ENCODE measurements around the gene ARMC9. TPM values are rescaled to one million over a fixed set of nuclear protein-coding genes. Genes with fewer than 3 reads are reported as not detected.

Gene ARMC9
- total and polyA plus RNA-seq, 2 of the 13 experiments (the other 11 are each of a cell fraction or from before 2014, with no cell fraction given), result 9.1 to 12.8 TPM

GRCh38 chr2:231198291-231199173 lies at the start of gene ARMC9 (continued):
- 0 out of 2 replicates have a peak, but pooled peaks have one; percentile 78 for TF ChIP-seq ZNF101 (CRISPR knock-in tag; IDR thresholded peaks at IDR 0.05; ENCODE audit: borderline replicate concordance, low read depth)
- peak; percentile 90 for TF ChIP-seq TAF1 (CRISPR knock-in tag; IDR thresholded peaks at IDR 0.05)
- TF ChIP-seq SETDB1 (CRISPR knock-in tag; IDR thresholded peaks at IDR 0.05; ENCODE audit: borderline replicate concordance), result no peak
- TF ChIP-seq RFX5 (IDR thresholded peaks at IDR 0.05; ENCODE audit: low read depth, low read length), result no peak
- TF ChIP-seq, protein P1, sequence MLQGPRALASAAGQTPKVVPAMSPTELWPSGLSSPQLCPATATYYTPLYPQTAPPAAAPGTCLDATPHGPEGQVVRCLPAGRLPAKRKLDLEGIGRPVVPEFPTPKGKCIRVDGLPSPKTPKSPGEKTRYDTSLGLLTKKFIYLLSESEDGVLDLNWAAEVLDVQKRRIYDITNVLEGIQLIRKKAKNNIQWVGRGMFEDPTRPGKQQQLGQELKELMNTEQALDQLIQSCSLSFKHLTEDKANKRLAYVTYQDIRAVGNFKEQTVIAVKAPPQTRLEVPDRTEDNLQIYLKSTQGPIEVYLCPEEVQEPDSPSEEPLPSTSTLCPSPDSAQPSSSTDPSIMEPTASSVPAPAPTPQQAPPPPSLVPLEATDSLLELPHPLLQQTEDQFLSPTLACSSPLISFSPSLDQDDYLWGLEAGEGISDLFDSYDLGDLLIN (CRISPR knock-in tag; IDR thresholded peaks at IDR 0.05; ENCODE audit: borderline replicate concordance), result peak; percentile 69; the same call in 1 of the 2 replicates
- no peak for TF ChIP-seq ZNF207 (IDR thresholded peaks at IDR 0.05; ENCODE audit: borderline replicate concordance)
- TF ChIP-seq ZNF703 (CRISPR knock-in tag; IDR thresholded peaks at IDR 0.05; ENCODE audit: borderline replicate concordance), result no peak
- TF ChIP-seq, protein P2, sequence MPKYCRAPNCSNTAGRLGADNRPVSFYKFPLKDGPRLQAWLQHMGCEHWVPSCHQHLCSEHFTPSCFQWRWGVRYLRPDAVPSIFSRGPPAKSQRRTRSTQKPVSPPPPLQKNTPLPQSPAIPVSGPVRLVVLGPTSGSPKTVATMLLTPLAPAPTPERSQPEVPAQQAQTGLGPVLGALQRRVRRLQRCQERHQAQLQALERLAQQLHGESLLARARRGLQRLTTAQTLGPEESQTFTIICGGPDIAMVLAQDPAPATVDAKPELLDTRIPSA (CRISPR knock-in tag; IDR thresholded peaks at IDR 0.05; ENCODE audit: borderline replicate concordance), result no peak
- TF ChIP-seq ZNF563 (CRISPR knock-in tag; IDR thresholded peaks at IDR 0.05), result peak; percentile 50; the same call in 1 of the 2 replicates
- 0 out of 2 replicates have a peak, but pooled peaks have one; percentile 30 for TF ChIP-seq PAWR (CRISPR knock-in tag; IDR thresholded peaks at IDR 0.05; ENCODE audit: borderline replicate concordance)
- no peak for TF ChIP-seq ZNF496 (CRISPR knock-in tag; IDR thresholded peaks at IDR 0.05; ENCODE audit: insufficient replicate concordance)
- peak; percentile 30; the same call in 1 of the 2 replicates for TF ChIP-seq ZNF501 (CRISPR knock-in tag; IDR thresholded peaks at IDR 0.05)
- no peak for TF ChIP-seq ZNF205 (CRISPR knock-in tag; IDR thresholded peaks at IDR 0.05)
- 0 out of 2 replicates have a peak, but pooled peaks have one; percentile 77 for TF ChIP-seq WIZ (CRISPR knock-in tag; IDR thresholded peaks at IDR 0.05)
- TF ChIP-seq, protein P3, sequence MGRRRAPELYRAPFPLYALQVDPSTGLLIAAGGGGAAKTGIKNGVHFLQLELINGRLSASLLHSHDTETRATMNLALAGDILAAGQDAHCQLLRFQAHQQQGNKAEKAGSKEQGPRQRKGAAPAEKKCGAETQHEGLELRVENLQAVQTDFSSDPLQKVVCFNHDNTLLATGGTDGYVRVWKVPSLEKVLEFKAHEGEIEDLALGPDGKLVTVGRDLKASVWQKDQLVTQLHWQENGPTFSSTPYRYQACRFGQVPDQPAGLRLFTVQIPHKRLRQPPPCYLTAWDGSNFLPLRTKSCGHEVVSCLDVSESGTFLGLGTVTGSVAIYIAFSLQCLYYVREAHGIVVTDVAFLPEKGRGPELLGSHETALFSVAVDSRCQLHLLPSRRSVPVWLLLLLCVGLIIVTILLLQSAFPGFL (CRISPR knock-in tag; IDR thresholded peaks at IDR 0.05), result peak; percentile 71; the same call in 1 of the 2 replicates
- peak; percentile 50 for TF ChIP-seq ZC3H13 (CRISPR knock-in tag; IDR thresholded peaks at IDR 0.05)
- 0 out of 2 replicates have a peak, but pooled peaks have one; percentile 42 for TF ChIP-seq ZNF44 (CRISPR knock-in tag; IDR thresholded peaks at IDR 0.05)
- TF ChIP-seq, protein P4, sequence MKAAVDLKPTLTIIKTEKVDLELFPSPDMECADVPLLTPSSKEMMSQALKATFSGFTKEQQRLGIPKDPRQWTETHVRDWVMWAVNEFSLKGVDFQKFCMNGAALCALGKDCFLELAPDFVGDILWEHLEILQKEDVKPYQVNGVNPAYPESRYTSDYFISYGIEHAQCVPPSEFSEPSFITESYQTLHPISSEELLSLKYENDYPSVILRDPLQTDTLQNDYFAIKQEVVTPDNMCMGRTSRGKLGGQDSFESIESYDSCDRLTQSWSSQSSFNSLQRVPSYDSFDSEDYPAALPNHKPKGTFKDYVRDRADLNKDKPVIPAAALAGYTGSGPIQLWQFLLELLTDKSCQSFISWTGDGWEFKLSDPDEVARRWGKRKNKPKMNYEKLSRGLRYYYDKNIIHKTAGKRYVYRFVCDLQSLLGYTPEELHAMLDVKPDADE (CRISPR knock-in tag; IDR thresholded peaks at IDR 0.05), result peak; percentile 38; the same call in 1 of the 2 replicates

All from HepG2 (cell line).